Stimulated activated memory B cell treated with anti-CD40 and anti-IgM and Interleukin-4, amounts not matched to agents 10 μg/mL and 1 μg/mL and 100 μg/mL, for 72 hours (primary cell): ENCODE measurements around the gene MARCHF11.

Experiments used
- ATAC-seq: fragments of 150-1000 bp; cut with Tn5 transposase; 2 replicates; pipeline ENCODE4 v1.10.0; 2021
- H3K27ac Mint-ChIP-seq: one replicate; pipeline ENCODE4 v1.8.0; 2022; ENCODE audit warnings: mild to moderate bottlenecking, mixed read lengths
- H3K27me3 Mint-ChIP-seq: one replicate; pipeline ENCODE4 v1.8.0; 2022; ENCODE audit warnings: mixed read lengths
- H3K36me3 Mint-ChIP-seq: one replicate; pipeline ENCODE4 v1.8.0; 2022; ENCODE audit warnings: mixed read lengths
- H3K4me1 Mint-ChIP-seq: one replicate; pipeline ENCODE4 v1.8.0; 2022; ENCODE audit warnings: mixed read lengths
- H3K4me3 Mint-ChIP-seq: one replicate; pipeline ENCODE4 v1.8.0; 2022; ENCODE audit warnings: mild to moderate bottlenecking, moderate library complexity, mixed read lengths
- H3K9me3 Mint-ChIP-seq: one replicate; pipeline ENCODE4 v1.8.0; 2022; ENCODE audit warnings: mixed read lengths

Gene MARCHF11

GRCh38 chr5:16143361-16144049, 36.1 kb downstream of the MARCHF11 start:
- peaks cover 5% of the 10 kb centered on the region for H3K9me3 Mint-ChIP-seq
- H3K4me3 Mint-ChIP-seq = no peak overlapping the region
- no peaks in the 10 kb centered on the region for H3K27me3 Mint-ChIP-seq
- H3K36me3 Mint-ChIP-seq = no peaks in the 10 kb centered on the region
- H3K27ac Mint-ChIP-seq = no peak overlapping the region
- ATAC-seq = no peak
- no peaks in the 10 kb centered on the region for H3K4me1 Mint-ChIP-seq

- no peaks in the 10 kb centered on the region for H3K27me3 Mint-ChIP-seq
- no peak overlapping the region for H3K27ac Mint-ChIP-seq
- H3K4me3 Mint-ChIP-seq = no peak overlapping the region
- peaks cover 12% of the 10 kb centered on the region for H3K9me3 Mint-ChIP-seq
- no peak for ATAC-seq
- no peaks in the 10 kb centered on the region for H3K36me3 Mint-ChIP-seq
- no peaks in the 10 kb centered on the region for H3K4me1 Mint-ChIP-seq
These were observed 38.6 kb downstream of the MARCHF11 start for GRCh38 chr5:16140944-16141343.

- H3K27me3 Mint-ChIP-seq = no peaks in the 10 kb centered on the region
- H3K4me3 Mint-ChIP-seq = no peak overlapping the region
- H3K4me1 Mint-ChIP-seq = no peaks in the 10 kb centered on the region
- H3K27ac Mint-ChIP-seq = no peak overlapping the region
- no peaks in the 10 kb centered on the region for H3K36me3 Mint-ChIP-seq
- ATAC-seq = no peak
- peaks cover 12% of the 10 kb centered on the region for H3K9me3 Mint-ChIP-seq
These were observed 39.2 kb downstream of the MARCHF11 start for GRCh38 chr5:16140417-16140816.

GRCh38 chr5:16137177-16137576, 42.4 kb downstream of the MARCHF11 start:
- Mint-ChIP-seq H3K27ac (no peak overlapping the region), H3K27me3 (no peaks in the 10 kb centered on the region)
- no peak for ATAC-seq

GRCh38 chr5:16135506-16135905, 44.1 kb downstream of the MARCHF11 start:
- no peaks in the 10 kb centered on the region for H3K4me1 Mint-ChIP-seq
- no peak for ATAC-seq
- no peaks in the 10 kb centered on the region for H3K27me3 Mint-ChIP-seq
- no peak overlapping the region for H3K27ac Mint-ChIP-seq
- H3K36me3 Mint-ChIP-seq = no peaks in the 10 kb centered on the region
- H3K9me3 Mint-ChIP-seq = peaks cover 11% of the 10 kb centered on the region
- no peak overlapping the region for H3K4me3 Mint-ChIP-seq

More at GRCh38 chr5:16137177-16137576, 42.4 kb downstream of the MARCHF11 start:
- no peak overlapping the region for H3K4me3 Mint-ChIP-seq
- no peaks in the 10 kb centered on the region for H3K36me3 Mint-ChIP-seq
- no peaks in the 10 kb centered on the region for H3K4me1 Mint-ChIP-seq
- peaks cover 11% of the 10 kb centered on the region for H3K9me3 Mint-ChIP-seq

- no peaks in the 10 kb centered on the region for H3K4me1 Mint-ChIP-seq
- peaks cover 11% of the 10 kb centered on the region for H3K9me3 Mint-ChIP-seq
- no peak overlapping the region for H3K4me3 Mint-ChIP-seq
- no peak overlapping the region for H3K27ac Mint-ChIP-seq
- no peaks in the 10 kb centered on the region for H3K36me3 Mint-ChIP-seq
- ATAC-seq = no peak
- H3K27me3 Mint-ChIP-seq = no peaks in the 10 kb centered on the region
These were observed 44.6 kb downstream of the MARCHF11 start for GRCh38 chr5:16135003-16135402.

- Mint-ChIP-seq H3K9me3 (peaks cover 11% of the 10 kb centered on the region), H3K27ac (no peak overlapping the region), H3K4me3 (no peak overlapping the region), H3K27me3 (no peaks in the 10 kb centered on the region), H3K4me1 (no peaks in the 10 kb centered on the region), H3K36me3 (no peaks in the 10 kb centered on the region)
- no peak for ATAC-seq
These were observed 45.4 kb downstream of the MARCHF11 start for GRCh38 chr5:16134204-16134603.

- Mint-ChIP-seq H3K36me3 (no peaks in the 10 kb centered on the region), H3K4me1 (no peaks in the 10 kb centered on the region), H3K9me3 (peaks cover 7% of the 10 kb centered on the region), H3K4me3 (no peak overlapping the region), H3K27me3 (no peaks in the 10 kb centered on the region), H3K27ac (no peak overlapping the region)
- ATAC-seq = no peak
These were observed 47.7 kb downstream of the MARCHF11 start for GRCh38 chr5:16131878-16132277.

- H3K27me3 Mint-ChIP-seq = no peaks in the 10 kb centered on the region
- no peak for ATAC-seq
These were observed 50.6 kb downstream of the MARCHF11 start for GRCh38 chr5:16128944-16129343.

GRCh38 chr5:16127865-16128544, 51.6 kb downstream of the MARCHF11 start:
- H3K27me3 Mint-ChIP-seq = no peaks in the 10 kb centered on the region
- H3K4me3 Mint-ChIP-seq = no peak overlapping the region
- no peak overlapping the region for H3K27ac Mint-ChIP-seq
- no peak for ATAC-seq
- peaks cover under 1% of the 10 kb centered on the region for H3K9me3 Mint-ChIP-seq
- no peaks in the 10 kb centered on the region for H3K4me1 Mint-ChIP-seq
- H3K36me3 Mint-ChIP-seq = no peaks in the 10 kb centered on the region

More at GRCh38 chr5:16128944-16129343, 50.6 kb downstream of the MARCHF11 start:
- Mint-ChIP-seq H3K9me3 (peaks cover 4% of the 10 kb centered on the region), H3K36me3 (no peaks in the 10 kb centered on the region), H3K27ac (no peak overlapping the region), H3K4me3 (no peak overlapping the region), H3K4me1 (no peaks in the 10 kb centered on the region)

- no peak for ATAC-seq
- H3K27ac Mint-ChIP-seq = no peak overlapping the region
- no peak overlapping the region for H3K4me3 Mint-ChIP-seq
- H3K9me3 Mint-ChIP-seq = peaks cover 3% of the 10 kb centered on the region
- H3K36me3 Mint-ChIP-seq = no peaks in the 10 kb centered on the region
- H3K4me1 Mint-ChIP-seq = no peaks in the 10 kb centered on the region
- no peaks in the 10 kb centered on the region for H3K27me3 Mint-ChIP-seq
These were observed 59.0 kb downstream of the MARCHF11 start for GRCh38 chr5:16120579-16120978.

- Mint-ChIP-seq H3K4me1 (no peaks in the 10 kb centered on the region), H3K9me3 (peaks cover 3% of the 10 kb centered on the region), H3K27ac (no peak overlapping the region), H3K4me3 (no peak overlapping the region), H3K36me3 (no peaks in the 10 kb centered on the region), H3K27me3 (no peaks in the 10 kb centered on the region)
- no peak for ATAC-seq
These were observed 59.8 kb downstream of the MARCHF11 start for GRCh38 chr5:16119790-16120189.

- H3K9me3 Mint-ChIP-seq = peaks cover 8% of the 10 kb centered on the region
- no peak overlapping the region for H3K4me3 Mint-ChIP-seq
- ATAC-seq = no peak
- no peak overlapping the region for H3K27ac Mint-ChIP-seq
- H3K4me1 Mint-ChIP-seq = no peaks in the 10 kb centered on the region
- H3K36me3 Mint-ChIP-seq = no peaks in the 10 kb centered on the region
- no peaks in the 10 kb centered on the region for H3K27me3 Mint-ChIP-seq
These were observed 64.5 kb downstream of the MARCHF11 start for GRCh38 chr5:16115140-16115539.

- Mint-ChIP-seq H3K4me1 (no peaks in the 10 kb centered on the region), H3K27me3 (no peaks in the 10 kb centered on the region), H3K36me3 (no peaks in the 10 kb centered on the region), H3K27ac (no peak overlapping the region), H3K4me3 (no peak overlapping the region), H3K9me3 (peaks cover 15% of the 10 kb centered on the region)
- no peak for ATAC-seq
These were observed 71.2 kb downstream of the MARCHF11 start for GRCh38 chr5:16108418-16108817.

GRCh38 chr5:16104961-16105360, 74.6 kb downstream of the MARCHF11 start:
- Mint-ChIP-seq H3K4me1 (no peaks in the 10 kb centered on the region), H3K36me3 (no peaks in the 10 kb centered on the region), H3K4me3 (no peak overlapping the region), H3K9me3 (peaks cover 18% of the 10 kb centered on the region), H3K27me3 (no peaks in the 10 kb centered on the region), H3K27ac (no peak overlapping the region)
- ATAC-seq = no peak

GRCh38 chr5:16095612-16096011, 84.0 kb downstream of the MARCHF11 start:
- H3K27me3 Mint-ChIP-seq = no peaks in the 10 kb centered on the region
- ATAC-seq = no peak
- no peak overlapping the region for H3K4me3 Mint-ChIP-seq
- H3K4me1 Mint-ChIP-seq = no peaks in the 10 kb centered on the region
- no peaks in the 10 kb centered on the region for H3K36me3 Mint-ChIP-seq
- H3K9me3 Mint-ChIP-seq = peaks cover 2% of the 10 kb centered on the region
- H3K27ac Mint-ChIP-seq = no peak overlapping the region
